ENCODE data around the gene LAMB1. TPM values are rescaled to one million over a fixed set of nuclear protein-coding genes. Genes with fewer than 3 reads are reported as not detected.
A peak's percentile ranks its signal among the peaks of the same experiment; 100 is the strongest.

LAMB1 gene
- total RNA-seq, 1 donor from 2014 or later: 425 TPM

GRCh38 chr7:107884066-107884818 lies 118.7 kb downstream of the LAMB1 start:
- no peak for DNase-seq (ENCODE audit: low read depth in 2 of 2)

GRCh38 chr7:107882766-107883165 lies 120.2 kb downstream of the LAMB1 start:
- no peak for DNase-seq (ENCODE audit: low read depth in 2 of 2)

- DNase-seq (ENCODE audit: low read depth in 2 of 2): peak; percentile 50 to 78
These were observed 123.4 kb downstream of the LAMB1 start for GRCh38 chr7:107879400-107880035.

- DNase-seq (ENCODE audit: low read depth in 2 of 2): no peak
These were observed 124.3 kb downstream of the LAMB1 start for GRCh38 chr7:107878636-107879035.

- DNase-seq (ENCODE audit: low read depth in 2 of 2): no peak
These were observed 125.1 kb downstream of the LAMB1 start for GRCh38 chr7:107877731-107878382.

- no peak for DNase-seq (ENCODE audit: low read depth in 2 of 2)
These were observed 126.0 kb downstream of the LAMB1 start for GRCh38 chr7:107876916-107877315.

GRCh38 chr7:107874605-107875446 lies 128.1 kb downstream of the LAMB1 start:
- DNase-seq (ENCODE audit: low read depth in 2 of 2): peak; percentile 44 to 67

- no peak for DNase-seq (ENCODE audit: low read depth in 2 of 2)
These were observed 128.8 kb downstream of the LAMB1 start for GRCh38 chr7:107874111-107874510.

Other genes starting within 250 kb of the LAMB1 start
- not detected in 2 replicates for gene SLC26A3, start 199.9 kb downstream of the LAMB1 start, total RNA-seq
- 46.5 and 51.2 TPM in 2 replicates for gene DLD, start 112.0 kb downstream of the LAMB1 start, total RNA-seq
- 0.13 TPM in 2 replicates for gene LAMB4, start 127.2 kb upstream of the LAMB1 start, total RNA-seq

Data from dermis microvascular lymphatic vessel endothelial cell (primary cell).